SU-DHL-6 (cell line): ENCODE results near the gene ADAM10.

ENCODE experiments used
- H2AFZ ChIP-seq: fragments of 200-600 bp; sonication (generic); 2 replicates; pipeline ENCODE4 v1.6.1; 2014; ENCODE audit warnings: low read depth, mild to moderate bottlenecking, moderate library complexity, mixed read lengths, antibody characterized with exemption, low read length; ENCODE audit not compliant: severe bottlenecking
- H3F3A ChIP-seq: fragments of 200-600 bp; shearing (Covaris generic); 2 replicates; pipeline ENCODE4 v1.6.0; 2016; ENCODE audit warnings: antibody characterized with exemption, mild to moderate bottlenecking; ENCODE audit not compliant: insufficient read depth
- H3K27ac ChIP-seq: fragments of 200-600 bp; sonication (generic); 2 replicates; pipeline ENCODE4 v1.5.1; 2016; ENCODE audit warnings: low read depth, mild to moderate bottlenecking, low read length, moderate library complexity, mixed read lengths
- H3K27me3 ChIP-seq: fragments of 200-600 bp; sonication (generic), shearing (Covaris generic); 2 replicates; pipeline ENCODE4 v1.6.0; 2014; ENCODE audit warnings: mild to moderate bottlenecking, low read length
- H3K36me3 ChIP-seq: fragments of 200-600 bp; sonication (generic); 2 replicates; pipeline ENCODE4 v1.6.1; 2014; ENCODE audit warnings: mild to moderate bottlenecking, low read length, mixed read lengths
- H3K4me2 ChIP-seq: fragments of 300-600, 200-600 bp; shearing (Covaris generic), sonication (generic); 2 replicates; pipeline ENCODE4 v1.6.0; 2014; ENCODE audit warnings: low read length, low read depth, mild to moderate bottlenecking; ENCODE audit not compliant: poor library complexity, severe bottlenecking
- H3K4me3 ChIP-seq: fragments of 200-600 bp; sonication (generic); 2 replicates; pipeline ENCODE4 v1.5.1; 2014; ENCODE audit warnings: antibody characterized with exemption, low read length, mild to moderate bottlenecking, mixed read lengths; ENCODE audit not compliant: insufficient read depth, poor library complexity, severe bottlenecking
- H3K79me2 ChIP-seq: fragments of 200-600 bp; sonication (generic); 2 replicates; pipeline ENCODE4 v1.6.1; 2014; ENCODE audit warnings: mild to moderate bottlenecking, low read length, moderate library complexity; ENCODE audit not compliant: insufficient read depth
- H3K9ac ChIP-seq: fragments of 200-600 bp; sonication (generic); 2 replicates; pipeline ENCODE4 v1.7.0; 2014; ENCODE audit warnings: mild to moderate bottlenecking, low read length
- H3K9me2 ChIP-seq: fragments of 200-600 bp; sonication (generic); replicated peaks from 2 replicates; pipeline ENCODE4 v1.6.1; 2014; ENCODE audit warnings: low read length; ENCODE audit not compliant: insufficient read depth
- H3K9me3 ChIP-seq: fragments of 200-600 bp; sonication (generic); 2 replicates; pipeline ENCODE4 v1.6.1; 2014; ENCODE audit warnings: low read length, mixed read lengths; ENCODE audit not compliant: insufficient read depth
- H4K20me1 ChIP-seq: fragments of 200-600 bp; sonication (generic); 2 replicates; pipeline ENCODE4 v1.6.1; 2014; ENCODE audit warnings: low read depth, mild to moderate bottlenecking, antibody characterized with exemption, low read length, moderate library complexity, mixed read lengths
- CTCF ChIP-seq: fragments of 200-600 bp; sonication (generic); IDR thresholded peaks from one replicate; pipeline ENCODE4 v1.5.1; 2017; ENCODE audit warnings: antibody characterized with exemption, mild to moderate bottlenecking, low read length, moderate library complexity; ENCODE audit not compliant: insufficient read depth, poor library complexity, severe bottlenecking
- EZH2phosphoT487 ChIP-seq: fragments of 200-600 bp; sonication (generic), shearing (Covaris generic); conservative IDR thresholded peaks from 2 replicates; pipeline ENCODE4 v1.6.1; 2018; ENCODE audit warnings: mild to moderate bottlenecking, antibody characterized with exemption, low read length, moderate library complexity, mixed read lengths

ADAM10 gene

GRCh38 chr15:58793862-58794261 is 44.4 kb upstream of the ADAM10 start:
- no peak overlapping the region for H3K4me3 ChIP-seq
- no peaks in the 10 kb centered on the region for H3K9me3 ChIP-seq
- H3K9ac ChIP-seq = no peak overlapping the region
- H4K20me1 ChIP-seq = no peaks in the 10 kb centered on the region
- no peak overlapping the region for H3K4me2 ChIP-seq
- no peak for TF ChIP-seq EZH2phosphoT487
- TF ChIP-seq CTCF = no peak
- H3K9me2 ChIP-seq = no peaks in the 10 kb centered on the region
- no peak overlapping the region for H3K27ac ChIP-seq
- H3K36me3 ChIP-seq = no peaks in the 10 kb centered on the region
- no peak overlapping the region for H2AFZ ChIP-seq
- no peaks in the 10 kb centered on the region for H3F3A ChIP-seq
- H3K27me3 ChIP-seq = no peaks in the 10 kb centered on the region
- no peaks in the 10 kb centered on the region for H3K79me2 ChIP-seq

GRCh38 chr15:58788056-58788710 is 38.7 kb upstream of the ADAM10 start:
- Histone ChIP-seq H3K4me2 (no peak overlapping the region), H3F3A (no peaks in the 10 kb centered on the region), H4K20me1 (no peaks in the 10 kb centered on the region), H3K36me3 (no peaks in the 10 kb centered on the region), H3K4me3 (no peak overlapping the region), H3K9ac (no peak overlapping the region), H3K9me3 (no peaks in the 10 kb centered on the region), H3K9me2 (no peaks in the 10 kb centered on the region), H3K79me2 (no peaks in the 10 kb centered on the region), H3K27ac (no peak overlapping the region), H2AFZ (no peak overlapping the region), H3K27me3 (no peaks in the 10 kb centered on the region)
- TF ChIP-seq CTCF = no peak
- no peak for TF ChIP-seq EZH2phosphoT487

- no peak overlapping the region for H3K4me3 ChIP-seq
- no peaks in the 10 kb centered on the region for H3K9me2 ChIP-seq
- no peak overlapping the region for H3K27ac ChIP-seq
- TF ChIP-seq CTCF = no peak
- TF ChIP-seq EZH2phosphoT487 = no peak
- H2AFZ ChIP-seq = no peak overlapping the region
- H3K36me3 ChIP-seq = no peaks in the 10 kb centered on the region; the same call in 1 of the 2 replicates
- no peaks in the 10 kb centered on the region for H3K79me2 ChIP-seq
- H3K4me2 ChIP-seq = no peak overlapping the region
- no peaks in the 10 kb centered on the region for H3K27me3 ChIP-seq
- H3K9ac ChIP-seq = no peak overlapping the region
- H3F3A ChIP-seq = no peaks in the 10 kb centered on the region
- no peaks in the 10 kb centered on the region for H3K9me3 ChIP-seq
- H4K20me1 ChIP-seq = no peaks in the 10 kb centered on the region
Observed at GRCh38 chr15:58785355-58785754, 35.8 kb upstream of the ADAM10 start.
